Nephron progenitor cell (in vitro differentiated cells): ENCODE data around the gene SPARC.
A peak's percentile ranks its signal among the peaks of the same experiment; 100 is the strongest.

ENCODE experiments used
- DNase-seq: peaks from one replicate; pipeline ENCODE4 v3.0.0; 2021
- H3K27ac Mint-ChIP-seq: 2 replicates; pipeline ENCODE4 v1.8.0; 2021; ENCODE audit warnings: mild to moderate bottlenecking, moderate library complexity, mixed read lengths
- H3K27me3 Mint-ChIP-seq: 2 replicates; pipeline ENCODE4 v1.8.0; 2021; ENCODE audit warnings: mild to moderate bottlenecking, low read depth, mixed read lengths; ENCODE audit not compliant: poor library complexity
- H3K36me3 Mint-ChIP-seq: 2 replicates; pipeline ENCODE4 v1.8.0; 2021; ENCODE audit warnings: low read depth, mixed read lengths
- H3K4me1 Mint-ChIP-seq: 2 replicates; pipeline ENCODE4 v1.8.0; 2021; ENCODE audit warnings: mixed read lengths
- H3K4me3 Mint-ChIP-seq: 2 replicates; pipeline ENCODE4 v1.8.0; 2021; ENCODE audit warnings: mild to moderate bottlenecking, moderate library complexity, mixed read lengths
- H3K9me3 Mint-ChIP-seq: 2 replicates; pipeline ENCODE4 v1.8.0; 2021; ENCODE audit warnings: mild to moderate bottlenecking, moderate library complexity, mixed read lengths
- CTCF ChIP-seq: fragments of 200-600 bp; sonication (generic); IDR thresholded peaks from 2 replicates; pipeline ENCODE4 v1.5.0; 2021; ENCODE audit warnings: antibody characterized with exemption

SPARC gene

DNA sequence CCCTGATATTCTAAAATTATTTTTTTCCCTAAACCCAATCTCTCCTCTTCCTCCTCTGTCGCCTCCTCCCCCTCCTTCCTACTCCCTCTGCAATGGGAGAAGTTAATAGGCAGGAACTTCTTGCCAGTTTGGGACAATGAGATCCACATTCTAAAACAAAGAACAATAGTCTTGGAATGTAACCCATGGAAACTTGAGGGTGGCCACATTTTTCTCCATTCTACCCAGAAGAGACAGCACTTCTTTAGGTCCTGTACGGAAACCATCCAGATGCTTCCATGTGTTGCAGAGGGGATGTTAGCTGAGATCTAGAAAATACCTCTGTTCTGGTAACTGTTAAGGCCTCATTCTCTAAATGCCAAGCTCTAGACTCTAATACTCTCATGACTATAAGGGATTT lies 10.0 kb downstream of the SPARC start:
- peaks cover 66% of the 10 kb centered on the region for H3K4me1 Mint-ChIP-seq
- peaks cover 53% of the 10 kb centered on the region for H3K36me3 Mint-ChIP-seq
- DNase-seq = no peak
- no peaks in the 10 kb centered on the region for H3K27me3 Mint-ChIP-seq
- peak overlapping the region; percentile 80 for H3K27ac Mint-ChIP-seq
- TF ChIP-seq CTCF = no peak
- no peaks in the 10 kb centered on the region for H3K9me3 Mint-ChIP-seq
- no peak overlapping the region for H3K4me3 Mint-ChIP-seq

DNA sequence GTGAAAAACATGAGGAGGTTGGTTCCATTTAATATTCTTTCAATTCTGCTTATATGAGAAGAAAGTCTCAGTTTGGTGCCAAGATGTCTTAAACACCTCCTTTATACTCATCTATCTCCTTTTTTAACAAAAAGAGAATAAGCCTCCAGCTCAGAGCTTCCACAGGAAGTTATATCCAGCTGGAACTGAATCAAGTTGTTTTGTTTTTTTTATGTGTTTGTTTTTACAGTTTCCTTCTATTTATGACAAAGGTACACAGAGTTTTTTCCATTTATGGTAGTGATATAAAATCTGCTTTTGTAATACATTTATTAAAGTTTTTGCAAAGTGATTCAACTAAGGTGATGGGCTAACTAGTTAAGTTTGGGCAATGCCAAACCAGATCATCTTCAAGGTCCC lies 10.4 kb downstream of the SPARC start:
- no peaks in the 10 kb centered on the region for H3K9me3 Mint-ChIP-seq
- H3K27ac Mint-ChIP-seq = no peak overlapping the region
- no peaks in the 10 kb centered on the region for H3K27me3 Mint-ChIP-seq
- H3K4me1 Mint-ChIP-seq = peaks cover 65% of the 10 kb centered on the region
- peaks cover 53% of the 10 kb centered on the region for H3K36me3 Mint-ChIP-seq
- TF ChIP-seq CTCF = no peak
- no peak overlapping the region for H3K4me3 Mint-ChIP-seq
- no peak for DNase-seq

DNA sequence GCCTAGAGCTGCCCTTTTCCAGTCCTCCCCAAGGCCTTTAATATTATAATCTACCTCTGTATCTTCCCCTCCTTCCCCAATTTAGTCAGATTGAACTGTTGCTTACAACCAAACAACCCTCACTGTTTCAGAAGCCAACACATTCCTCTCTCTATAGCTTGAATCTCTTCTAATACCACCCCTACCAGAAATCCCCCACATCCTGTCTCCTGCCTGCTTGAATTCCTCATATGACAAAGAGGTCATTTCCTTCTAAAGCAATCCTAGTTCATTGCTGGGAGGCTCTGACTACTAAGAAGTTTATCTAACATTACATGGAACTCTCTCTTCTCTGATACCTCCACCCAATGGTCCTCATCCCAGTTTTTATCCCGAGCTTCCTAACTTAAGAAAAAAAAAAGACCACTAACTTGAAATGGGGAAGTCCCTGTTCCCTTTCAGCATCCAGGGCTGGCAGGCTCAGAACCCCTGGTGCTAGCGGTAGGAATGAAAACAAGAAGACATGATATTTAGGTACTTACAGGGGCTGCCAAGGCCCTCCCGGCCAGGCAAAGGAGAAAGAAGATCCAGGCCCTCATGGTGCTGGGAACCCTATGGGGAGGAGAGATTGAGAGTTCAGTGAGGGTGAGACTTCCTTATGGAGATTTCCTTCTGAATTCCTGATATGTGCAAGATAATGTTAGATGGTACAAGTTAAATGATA lies 11.0 kb downstream of the SPARC start:
- H3K4me1 Mint-ChIP-seq = peaks cover 65% of the 10 kb centered on the region
- peaks cover 56% of the 10 kb centered on the region for H3K36me3 Mint-ChIP-seq
- no peaks in the 10 kb centered on the region for H3K27me3 Mint-ChIP-seq
- no peak overlapping the region for H3K4me3 Mint-ChIP-seq
- H3K27ac Mint-ChIP-seq = peak overlapping the region; percentile 73
- TF ChIP-seq CTCF = no peak
- DNase-seq = no peak
- H3K9me3 Mint-ChIP-seq = no peaks in the 10 kb centered on the region

DNA sequence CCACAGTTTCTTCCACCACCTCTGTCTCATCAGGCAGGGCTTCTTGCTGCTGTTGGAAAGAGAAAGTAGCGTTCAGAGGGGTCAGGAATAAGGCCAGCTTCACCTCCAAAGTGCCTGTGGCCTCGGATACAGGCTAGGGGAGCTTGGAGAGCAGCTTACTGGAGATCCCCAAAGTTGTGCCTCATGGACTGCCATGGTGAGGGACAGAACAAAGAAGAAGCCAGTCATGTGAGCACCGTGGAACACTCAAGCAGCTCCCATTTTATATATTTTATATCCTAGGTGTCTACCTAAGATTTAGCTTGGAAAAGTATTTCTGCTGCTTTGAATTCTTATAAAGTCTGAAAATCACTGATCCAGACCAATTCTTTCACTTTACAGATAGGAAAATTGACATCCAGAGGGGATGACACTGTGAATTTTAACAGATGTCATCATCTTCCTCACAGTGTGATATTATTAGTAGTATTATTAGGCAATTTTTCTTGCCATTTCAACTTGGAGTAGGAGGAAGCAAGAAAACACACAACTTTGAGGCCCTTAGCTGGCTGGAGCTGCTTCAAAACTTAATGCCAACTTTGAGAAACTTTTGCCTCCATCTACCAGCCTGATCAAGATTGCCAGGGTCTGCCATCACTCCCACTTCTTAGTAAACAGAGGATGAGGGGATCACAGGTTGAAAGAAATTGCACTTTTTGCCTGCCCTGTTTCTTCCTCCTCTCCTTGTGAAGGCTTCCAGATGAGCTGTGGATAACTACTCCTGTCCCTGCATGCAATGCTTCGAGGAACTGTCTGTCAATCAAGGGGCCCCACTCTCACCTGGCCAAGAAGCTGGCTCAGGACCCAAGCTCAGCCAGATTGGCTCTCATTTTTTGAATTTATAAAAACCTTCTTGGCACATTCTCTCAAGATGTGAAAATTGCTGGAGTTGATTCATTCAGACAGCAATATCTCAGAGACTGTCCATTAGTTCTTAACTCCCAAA lies 11.8 kb downstream of the SPARC start:
- H3K27ac Mint-ChIP-seq = no peak overlapping the region
- H3K9me3 Mint-ChIP-seq = no peaks in the 10 kb centered on the region
- TF ChIP-seq CTCF = no peak
- H3K4me1 Mint-ChIP-seq = peaks cover 68% of the 10 kb centered on the region
- H3K36me3 Mint-ChIP-seq = peaks cover 64% of the 10 kb centered on the region
- no peak overlapping the region for H3K4me3 Mint-ChIP-seq
- no peak for DNase-seq
- no peaks in the 10 kb centered on the region for H3K27me3 Mint-ChIP-seq

- Mint-ChIP-seq H3K27me3 (no peaks in the 10 kb centered on the region), H3K27ac (no peak overlapping the region), H3K36me3 (peaks cover 79% of the 10 kb centered on the region), H3K4me1 (peaks cover 68% of the 10 kb centered on the region), H3K4me3 (no peak overlapping the region), H3K9me3 (no peaks in the 10 kb centered on the region)
- no peak for DNase-seq
- no peak for TF ChIP-seq CTCF
These were observed 13.3 kb downstream of the SPARC start for GRCh38 chr5:151673421-151673820.
